ENCODE measurements around the gene FGF8. TPM values are rescaled to one million over a fixed set of nuclear protein-coding genes. Genes with fewer than 3 reads are reported as not detected.

The FGF8 gene
- polyA plus RNA-seq, 1 experiment: not detected

- ChIA-PET POLR2A (no interaction called here), CTCF (interaction anchor here (1.4 to 2.2 kb wide), 2 partner anchors 9 to 14 kb away, joined by 6 to 10 read pairs; no protein-coding TSS in a partner anchor)
- Histone ChIP-seq H3K27me3 (ENCODE audit: control insufficient read depth, insufficient read depth, low read length) (no peaks in the 10 kb centered on the region), H3K4me3 (ENCODE audit: low read depth, low read length) (no peak overlapping the region), H3K36me3 (ENCODE audit: control insufficient read depth, insufficient read depth, low read length) (peaks cover 9% of the 10 kb centered on the region)
- no peak for DNase-seq (ENCODE audit: low read depth)
- TF ChIP-seq CTCF (IDR thresholded peaks at IDR 0.05; ENCODE audit: insufficient read depth, low read depth, low read length): no peak
Observed at GRCh38 chr10:101785801-101786200, 9.9 kb upstream of the FGF8 start.

DNA sequence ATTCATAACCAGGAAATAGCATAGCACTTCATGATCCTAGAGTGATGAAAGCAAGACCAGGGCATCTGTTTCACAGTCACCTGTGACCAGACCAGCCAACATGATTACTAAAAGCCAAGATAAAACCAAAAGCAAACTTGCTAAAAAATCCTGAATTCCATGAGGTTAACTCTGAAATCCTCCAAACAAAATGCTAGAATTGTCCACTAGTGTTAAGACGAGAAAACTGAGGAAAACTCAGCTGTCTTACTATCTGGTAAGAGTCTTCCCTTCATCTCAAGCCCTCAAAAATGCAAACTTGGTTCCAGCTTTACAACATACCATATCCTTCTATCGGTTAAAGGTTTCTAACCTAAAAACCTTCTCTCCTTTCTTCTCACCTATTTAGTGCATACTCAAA is 8.6 kb upstream of the FGF8 start:
- ChIA-PET POLR2A (interaction anchor here (0.7 kb wide), 1 partner anchor 283 kb away, joined by 3 read pairs; no protein-coding TSS in a partner anchor), CTCF (interaction anchor here (0.9 to 5.9 kb wide), 7 partner anchors 11 to 572 kb away, joined by 3 to 88 read pairs (median 7); no protein-coding TSS in a partner anchor)
- no peaks in the 10 kb centered on the region for H3K27me3 ChIP-seq (ENCODE audit: control insufficient read depth, insufficient read depth, low read length)
- no peak for DNase-seq (ENCODE audit: low read depth)
- H3K4me3 ChIP-seq (ENCODE audit: low read depth, low read length): no peak overlapping the region
- no peak for TF ChIP-seq CTCF (IDR thresholded peaks at IDR 0.05; ENCODE audit: insufficient read depth, low read depth, low read length)
- H3K36me3 ChIP-seq (ENCODE audit: control insufficient read depth, insufficient read depth, low read length): peaks cover 7% of the 10 kb centered on the region

DNA sequence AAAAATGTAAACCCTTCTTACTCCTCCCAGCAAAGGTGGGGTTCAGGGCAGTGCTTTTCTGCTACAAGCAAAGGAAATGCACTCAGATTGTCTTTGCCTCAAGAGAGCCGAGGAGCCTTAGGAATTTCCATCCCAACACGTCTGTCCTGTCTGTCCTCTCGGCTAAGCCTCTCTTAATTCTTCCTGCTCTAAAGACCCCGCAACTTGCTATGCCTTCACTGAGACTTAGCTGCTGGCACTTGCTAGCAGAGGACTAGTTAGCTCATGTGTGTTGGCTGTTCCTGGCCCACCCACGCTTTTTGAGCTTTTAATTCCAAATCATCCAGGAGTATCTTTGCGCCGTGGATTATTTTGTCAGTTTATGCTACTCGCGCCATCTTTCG is 7.8 kb upstream of the FGF8 start:
- ChIA-PET CTCF (interaction anchor here (1.3 to 5.9 kb wide), 8 partner anchors 9 to 571 kb away, joined by 3 to 88 read pairs (median 6); no protein-coding TSS in a partner anchor), POLR2A (no interaction called here)
- Histone ChIP-seq H3K36me3 (ENCODE audit: control insufficient read depth, insufficient read depth, low read length) (peaks cover 6% of the 10 kb centered on the region), H3K27me3 (ENCODE audit: control insufficient read depth, insufficient read depth, low read length) (no peaks in the 10 kb centered on the region), H3K4me3 (ENCODE audit: low read depth, low read length) (peak overlapping the region; percentile 77)
- DNase-seq (ENCODE audit: low read depth): no peak
- no peak for TF ChIP-seq CTCF (IDR thresholded peaks at IDR 0.05; ENCODE audit: insufficient read depth, low read depth, low read length)

- no peak for TF ChIP-seq CTCF (IDR thresholded peaks at IDR 0.05; ENCODE audit: insufficient read depth, low read depth, low read length)
- Histone ChIP-seq H3K4me3 (ENCODE audit: low read depth, low read length) (peak within 1 kb of the TSS; percentile 77), H3K27me3 (ENCODE audit: control insufficient read depth, insufficient read depth, low read length) (no peaks in the 10 kb centered on the region), H3K36me3 (ENCODE audit: control insufficient read depth, insufficient read depth, low read length) (peaks cover 6% of the 10 kb centered on the region)
- ChIA-PET CTCF (interaction anchor here (0.8 to 5.9 kb wide), 10 partner anchors 8 to 570 kb away, joined by 3 to 88 read pairs (median 4); no protein-coding TSS in a partner anchor), POLR2A (no interaction called here)
- DNase-seq (ENCODE audit: low read depth): peak; percentile 17
Observed at GRCh38 chr10:101782811-101783735, 7.2 kb upstream of the FGF8 start, which contains the start of gene NPM3. NPM3 (minus strand) TSS chr10:101783446; CDS start chr10:101783390, 56 bp downstream.

Data from BJ (cell line).